GM06990 (cell line): ENCODE data around the gene RNF11.

Source experiments
- DNase-seq: peaks from one replicate; pipeline ENCODE4 v3.0.0-alpha.2; 2011; ENCODE audit not compliant: insufficient read length; ENCODE audit errors: extremely low read depth
- H3K27me3 ChIP-seq: replicated peaks from 2 replicates; pipeline ENCODE4 v1.6.0; 2011; ENCODE audit warnings: low read length; ENCODE audit not compliant: control insufficient read depth, insufficient read depth
- H3K36me3 ChIP-seq: 2 replicates; pipeline ENCODE4 v1.5.1; 2011; ENCODE audit warnings: low read length; ENCODE audit not compliant: control insufficient read depth, insufficient read depth
- H3K4me3 ChIP-seq: replicated peaks from 2 replicates; pipeline ENCODE4 v1.5.1; 2011; ENCODE audit warnings: low read depth, mild to moderate bottlenecking, control low read depth, low read length
- CTCF ChIP-seq: IDR thresholded peaks from 2 replicates; pipeline ENCODE4 v1.5.1; 2011; ENCODE audit warnings: low read length, control low read depth, mild to moderate bottlenecking, inconsistent platforms; ENCODE audit not compliant: insufficient read depth, poor library complexity, severe bottlenecking

The RNF11 gene

GRCh38 chr1:51214615-51215131, 21.4 kb upstream of the RNF11 start:
- H3K27me3 ChIP-seq, result no peaks in the 10 kb centered on the region
- TF ChIP-seq CTCF, result no peak
- no peak for DNase-seq
- no peaks in the 10 kb centered on the region for H3K36me3 ChIP-seq
- no peak overlapping the region for H3K4me3 ChIP-seq

GRCh38 chr1:51215169-51215568, 20.9 kb upstream of the RNF11 start:
- no peaks in the 10 kb centered on the region for H3K27me3 ChIP-seq
- no peak for DNase-seq
- no peak for TF ChIP-seq CTCF
- H3K4me3 ChIP-seq, result no peak overlapping the region
- no peaks in the 10 kb centered on the region for H3K36me3 ChIP-seq

- TF ChIP-seq CTCF, result no peak
Measured at GRCh38 chr1:51216631-51217030, 19.4 kb upstream of the RNF11 start.

GRCh38 chr1:51217101-51217500, 19.0 kb upstream of the RNF11 start:
- no peaks in the 10 kb centered on the region for H3K36me3 ChIP-seq
- no peaks in the 10 kb centered on the region for H3K27me3 ChIP-seq
- TF ChIP-seq CTCF, result no peak
- H3K4me3 ChIP-seq, result no peak overlapping the region
- no peak for DNase-seq

More at GRCh38 chr1:51216631-51217030, 19.4 kb upstream of the RNF11 start:
- no peak for DNase-seq
- Histone ChIP-seq H3K27me3 (no peaks in the 10 kb centered on the region), H3K36me3 (no peaks in the 10 kb centered on the region), H3K4me3 (no peak overlapping the region)

- no peak for DNase-seq
- no peak overlapping the region for H3K4me3 ChIP-seq
Measured at GRCh38 chr1:51218570-51218969, 17.5 kb upstream of the RNF11 start.

More at GRCh38 chr1:51218570-51218969, 17.5 kb upstream of the RNF11 start:
- H3K27me3 ChIP-seq, result no peaks in the 10 kb centered on the region
- no peak for TF ChIP-seq CTCF
- H3K36me3 ChIP-seq, result no peaks in the 10 kb centered on the region
